K562 (cell line): Measurements from ENCODE around the gene RAB6B. TPM values are rescaled to one million over a fixed set of nuclear protein-coding genes. Genes with fewer than 3 reads are reported as not detected.
A peak's percentile ranks its signal among the peaks of the same experiment; 100 is the strongest.

ENCODE experiments used
- CGGBP1 ChIP-seq: fragments of 250-450 bp; sonication (Bioruptor Pico); IDR thresholded peaks from 2 replicates; pipeline ENCODE4 v1.9.0; 2021; ENCODE audit warnings: mild to moderate bottlenecking
- CREB1 ChIP-seq, 2 experiments: sonication (generic) in 1 of 2; formaldehyde crosslinking in 1 of 2; IDR thresholded peaks; 2 replicates each; pipeline versions ENCODE4 v1.6.1 to v1.8.0; 2012 to 2022; ENCODE audit warnings: inconsistent platforms in 1 of 2, mild to moderate bottlenecking in 1 of 2, missing genetic modification reagents in 1 of 2, moderate library complexity in 1 of 2
- ELF4 ChIP-seq: fragments of 450-650 bp; formaldehyde crosslinking; IDR thresholded peaks from 2 replicates; pipeline ENCODE4 v1.4.0; 2022; ENCODE audit warnings: missing genetic modification characterization
- FOS ChIP-seq: IDR thresholded peaks from 3 replicates; pipeline ENCODE4 v1.6.1; 2011; ENCODE audit not compliant: insufficient read length; ENCODE audit errors: extremely low read depth
- FOSL1 ChIP-seq: fragments of 200-800 bp; sonication (Bioruptor generic); conservative IDR thresholded peaks from 2 replicates; pipeline ENCODE4 v1.6.1; 2016; ENCODE audit warnings: missing genetic modification characterization, missing compliant biosample characterization
- GMEB1 ChIP-seq: fragments of 250-450 bp; sonication (Bioruptor Pico); IDR thresholded peaks from 2 replicates; pipeline ENCODE4 v1.4.0; 2020; ENCODE audit warnings: mild to moderate bottlenecking
- IRF1 ChIP-seq: sonication (generic); formaldehyde crosslinking; IDR thresholded peaks from 2 replicates; pipeline ENCODE4 v1.8.0; 2022; ENCODE audit warnings: missing genetic modification reagents, mild to moderate bottlenecking, borderline replicate concordance
- L3MBTL2 ChIP-seq: fragments of 450-650 bp; IDR thresholded peaks from 2 replicates; pipeline ENCODE4 v1.6.1; 2016; ENCODE audit warnings: mild to moderate bottlenecking, moderate library complexity
- LEF1 ChIP-seq: fragments of 450-650 bp; IDR thresholded peaks from 2 replicates; pipeline ENCODE4 v1.6.1; 2016; ENCODE audit warnings: mild to moderate bottlenecking
- MECOM ChIP-seq: fragments of 250-450 bp; sonication (Bioruptor Pico); IDR thresholded peaks from 2 replicates; pipeline ENCODE4 v1.8.0; 2022; ENCODE audit warnings: inconsistent platforms
- MEF2A ChIP-seq: IDR thresholded peaks from 2 replicates; pipeline ENCODE4 v1.6.1; 2011; ENCODE audit warnings: low read depth, mild to moderate bottlenecking, low read length, moderate library complexity; ENCODE audit not compliant: control insufficient read depth
- NELFE ChIP-seq: IDR thresholded peaks from 2 replicates; pipeline ENCODE4 v1.6.1; 2011; ENCODE audit warnings: mild to moderate bottlenecking; ENCODE audit not compliant: insufficient read depth, insufficient read length
- PHB ChIP-seq: fragments of 250-450 bp; sonication (Bioruptor Pico); IDR thresholded peaks from 2 replicates; pipeline ENCODE4 v1.5.0; 2021
- RB1 ChIP-seq: fragments of 450-650 bp; IDR thresholded peaks from 2 replicates; pipeline ENCODE4 v1.6.1; 2017; ENCODE audit warnings: low read depth, mild to moderate bottlenecking
- RBBP5 ChIP-seq: fragments of 200-600 bp; sonication (generic); IDR thresholded peaks from 2 replicates; pipeline ENCODE4 v1.6.1; 2012; ENCODE audit warnings: borderline replicate concordance, mild to moderate bottlenecking, low read length, control low read depth, inconsistent platforms; ENCODE audit not compliant: insufficient read depth, poor library complexity, severe bottlenecking
- SIN3B ChIP-seq: fragments of 450-650 bp; IDR thresholded peaks from 2 replicates; pipeline ENCODE4 v1.6.1; 2017; ENCODE audit warnings: low read depth, mild to moderate bottlenecking, moderate library complexity
- SOX6 ChIP-seq: fragments of 450-650 bp; IDR thresholded peaks from 2 replicates; pipeline ENCODE4 v1.6.1; 2014; ENCODE audit warnings: mild to moderate bottlenecking
- STAT5A ChIP-seq: IDR thresholded peaks from 2 replicates; pipeline ENCODE4 v1.6.1; 2012; ENCODE audit warnings: low read length, inconsistent platforms, borderline replicate concordance
- TSHZ1 ChIP-seq: fragments of 250-450 bp; sonication (Bioruptor Pico); IDR thresholded peaks from 2 replicates; pipeline ENCODE4 v1.4.0; 2020; ENCODE audit warnings: mild to moderate bottlenecking, moderate library complexity
- VEZF1 ChIP-seq: fragments of 200-800 bp; sonication (Bioruptor generic); IDR thresholded peaks from 2 replicates; pipeline ENCODE4 v1.6.1; 2017; ENCODE audit warnings: missing genetic modification characterization, missing compliant biosample characterization
- ZBTB1 ChIP-seq: sonication (generic); formaldehyde crosslinking; IDR thresholded peaks from 2 replicates; pipeline ENCODE4 v1.8.1; 2023; ENCODE audit warnings: missing genetic modification reagents, low read depth, mild to moderate bottlenecking, borderline replicate concordance
- ZNF3 ChIP-seq: fragments of 250-450 bp; sonication (Bioruptor Pico); IDR thresholded peaks from 2 replicates; pipeline ENCODE4 v1.5.0; 2021; ENCODE audit warnings: mild to moderate bottlenecking, moderate library complexity
- ZNF668 ChIP-seq: fragments of 250-450 bp; sonication (Bioruptor Pico); IDR thresholded peaks from 2 replicates; pipeline ENCODE4 v1.8.0; 2022; ENCODE audit warnings: mild to moderate bottlenecking, inconsistent platforms
- polyA plus RNA-seq, 8 experiments: library from polyadenylated mRNA; depleted of rRNA in 4 of 8; stranded (reverse) in 5 of 8; unstranded in 3 of 8; fragments of >200 nt; fragmentation: Nextera tagmentation in 2 of 8; fragmentation: Illumina TruSeq in 1 of 8; extraction: Ambion mirVana in 2 of 8; extraction: Trizol in 1 of 8; gene quantifications; 2 replicates each; pipeline versions ENCODE4 v1.2.1 to v1.2.3, GENCODE V29; 2011 to 2014; ENCODE audit warnings: inconsistent platforms in 1 of 8, missing spikeins in 1 of 8
- total RNA-seq, 7 experiments: library from RNA; depleted of rRNA in 6 of 7; stranded (reverse); fragments of >200 nt in 6 of 7; fragmentation: Illumina TruSeq in 2 of 7; extraction: Trizol in 2 of 7; gene quantifications; 2 replicates each; pipeline versions ENCODE4 v1.2.1 to v1.2.3, GENCODE V29; 2011 to 2021; ENCODE audit warnings: low replicate concordance in 1 of 7

RAB6B gene
- total and polyA plus RNA-seq, 9 of the 15 experiments (the other 6 are each of a cell fraction or from before 2014, with no cell fraction given): 0.60 to 18.1 (median 1.5) TPM

GRCh38 chr3:133943639-133944141 is 48.0 kb upstream of the RAB6B start (continued):
- TF ChIP-seq CGGBP1 (CRISPR knock-in tag): no peak
- no peak for TF ChIP-seq ZNF3 (CRISPR knock-in tag)
- no peak for TF ChIP-seq IRF1 (CRISPR knock-in tag)
- TF ChIP-seq ELF4: no peak
- no peak for TF ChIP-seq RBBP5
- no peak; the same call in 1 of the 2 replicates for TF ChIP-seq ZBTB1 (CRISPR knock-in tag)
- TF ChIP-seq FOSL1 (tag): peak; percentile 97
- TF ChIP-seq NELFE: no peak
- TF ChIP-seq VEZF1: no peak
- TF ChIP-seq SOX6: peak; percentile 77; the same call in 1 of the 2 replicates
- no peak for TF ChIP-seq SIN3B
- no peak for TF ChIP-seq ZNF668 (CRISPR knock-in tag)
- no peak for TF ChIP-seq RB1
- TF ChIP-seq CREB1 (IDR thresholded peaks at IDR 0.05): no peak
- no peak for TF ChIP-seq CREB1 (CRISPR knock-in tag; IDR thresholded peaks at IDR 0.05)
- no peak for TF ChIP-seq MECOM (CRISPR knock-in tag)
- peak; percentile 93 for TF ChIP-seq MEF2A
- TF ChIP-seq GMEB1: no peak
- TF ChIP-seq TSHZ1: no peak
- no peak for TF ChIP-seq L3MBTL2
- TF ChIP-seq FOS: peak; percentile 30
- TF ChIP-seq PHB (CRISPR knock-in tag): no peak
- TF ChIP-seq LEF1: no peak
- TF ChIP-seq STAT5A: peak; percentile 64
